GM18861 (cell line): ENCODE measurements around the gene OMP.

Experiments used
- ATAC-seq: cut with Tn5 transposase; IDR thresholded peaks from one replicate; pipeline ENCODE4 v1.9.1; 2021; ENCODE audit not compliant: unreplicated experiment

The OMP gene

GRCh38 chr11:77101043-77101537 is 1.6 kb upstream of the OMP start:
- no peak for ATAC-seq

GRCh38 chr11:77103319-77103718 is 679 bp downstream of the OMP start:
- no peak for ATAC-seq

- no peak for ATAC-seq
Measured at GRCh38 chr11:77104727-77105126, 2.1 kb downstream of the OMP start.

GRCh38 chr11:77106321-77106720 is 3.7 kb downstream of the OMP start:
- no peak for ATAC-seq

GRCh38 chr11:77106759-77107158 is 4.1 kb downstream of the OMP start:
- ATAC-seq: no peak

- ATAC-seq: no peak
Measured at GRCh38 chr11:77107950-77108349, 5.3 kb downstream of the OMP start.

GRCh38 chr11:77108436-77108835 is 5.8 kb downstream of the OMP start:
- no peak for ATAC-seq

- ATAC-seq: no peak
Measured at GRCh38 chr11:77109236-77110019, 6.8 kb downstream of the OMP start.

GRCh38 chr11:77110836-77111235 is 8.2 kb downstream of the OMP start:
- no peak for ATAC-seq

GRCh38 chr11:77111277-77111676 is 8.6 kb downstream of the OMP start:
- no peak for ATAC-seq

- ATAC-seq: no peak
Measured at GRCh38 chr11:77111946-77112345, 9.3 kb downstream of the OMP start.

GRCh38 chr11:77112641-77113381 is 10.2 kb downstream of the OMP start:
- no peak for ATAC-seq

GRCh38 chr11:77113382-77114088 is 10.9 kb downstream of the OMP start:
- no peak for ATAC-seq

- no peak for ATAC-seq
Measured at GRCh38 chr11:77114089-77114463, 11.4 kb downstream of the OMP start.

GRCh38 chr11:77115181-77115611 is 12.6 kb downstream of the OMP start:
- ATAC-seq: no peak

GRCh38 chr11:77115956-77116355 is 13.3 kb downstream of the OMP start:
- ATAC-seq: no peak

GRCh38 chr11:77117492-77117891 is 14.9 kb downstream of the OMP start:
- no peak for ATAC-seq

GRCh38 chr11:77118086-77118485 is 15.4 kb downstream of the OMP start:
- ATAC-seq: no peak

GRCh38 chr11:77118971-77119370 is 16.3 kb downstream of the OMP start:
- ATAC-seq: no peak

- no peak for ATAC-seq
Measured at GRCh38 chr11:77119531-77119936, 16.9 kb downstream of the OMP start.

- no peak for ATAC-seq
Measured at GRCh38 chr11:77120571-77120970, 17.9 kb downstream of the OMP start.
